Keratinocyte (primary cell): ENCODE measurements around the gene ASTN1.

Experiments
- CTCF ChIP-seq, 3 experiments: IDR thresholded peaks in 1 of 3; conservative IDR thresholded peaks in 1 of 3; optimal IDR thresholded peaks in 1 of 3; 2 replicates in 2 of 3; 3 replicates in 1 of 3; pipeline versions ENCODE3 to v1.5.1; 2011; ENCODE audit warnings: low read length in 3 of 3, mild to moderate bottlenecking in 3 of 3, moderate library complexity in 2 of 3, control low read depth in 1 of 3, inconsistent platforms in 1 of 3; ENCODE audit not compliant: insufficient read depth in 2 of 3; ENCODE audit errors: extremely low read depth in 1 of 3
- EZH2 ChIP-seq: IDR thresholded peaks from one replicate; pipeline ENCODE4 v1.6.1; 2012; ENCODE audit warnings: inconsistent platforms, mild to moderate bottlenecking, low read length, moderate library complexity

- TF ChIP-seq CTCF (optimal IDR thresholded peaks at IDR 0.05 in 1 of 3, IDR thresholded peaks at IDR 0.05 in 1 of 3, conservative IDR thresholded peaks at IDR 0.05 in 1 of 3; ENCODE audit: extremely low read depth in 1 of 3, insufficient read depth in 2 of 3, low read length in 3 of 3) (no peak), EZH2 (no peak)
Observed at GRCh38 chr1:176884286-176884685, 280.2 kb downstream of the ASTN1 start.
